ENCODE data around the gene KCNJ10. TPM values are rescaled to one million over a fixed set of nuclear protein-coding genes. Genes with fewer than 3 reads are reported as not detected.

KCNJ10 gene
- total RNA-seq, 4 donors from 2014 or later: 6.5 to 13.5 (median 8.8) TPM

GRCh38 chr1:159981351-159982055 lies 88.5 kb downstream of the KCNJ10 start:
- Histone ChIP-seq H3K4me3 (no peak overlapping the region), H3K4me1 (no peaks in the 10 kb centered on the region), H3K36me3 (no peaks in the 10 kb centered on the region), H3K27me3 (no peaks in the 10 kb centered on the region), H3K9me3 (no peaks in the 10 kb centered on the region), H3K27ac (no peak overlapping the region)
- DNase-seq (ENCODE audit: low spot score in 2 of 2): no peak
- WGBS, 2 donors: 89 to 92% methylated on average over 6 of the region's 6 CpGs
- TF ChIP-seq POLR2A (IDR thresholded peaks at IDR 0.05) (no peak), EP300 (IDR thresholded peaks at IDR 0.05) (no peak), CTCF (IDR thresholded peaks at IDR 0.05) (no peak)

GRCh38 chr1:159980786-159981185 lies 89.2 kb downstream of the KCNJ10 start:
- 96 to 98% methylated on average over 7 of the region's 7 CpGs for WGBS, 2 donors
- Histone ChIP-seq H3K4me1 (no peaks in the 10 kb centered on the region), H3K9me3 (no peaks in the 10 kb centered on the region), H3K4me3 (no peak overlapping the region), H3K36me3 (no peaks in the 10 kb centered on the region), H3K27ac (no peak overlapping the region), H3K27me3 (no peaks in the 10 kb centered on the region)
- no peak for TF ChIP-seq CTCF (IDR thresholded peaks at IDR 0.05)
- TF ChIP-seq POLR2A (IDR thresholded peaks at IDR 0.05): no peak
- no peak for TF ChIP-seq EP300 (IDR thresholded peaks at IDR 0.05)
- DNase-seq (ENCODE audit: low spot score in 2 of 2): no peak

GRCh38 chr1:159980076-159980475 lies 89.9 kb downstream of the KCNJ10 start:
- no peak for DNase-seq (ENCODE audit: low spot score in 2 of 2)
- Histone ChIP-seq H3K36me3 (no peaks in the 10 kb centered on the region), H3K4me3 (no peak overlapping the region), H3K9me3 (no peaks in the 10 kb centered on the region), H3K27ac (no peak overlapping the region), H3K4me1 (no peaks in the 10 kb centered on the region), H3K27me3 (no peaks in the 10 kb centered on the region)
- TF ChIP-seq CTCF (IDR thresholded peaks at IDR 0.05) (no peak), POLR2A (IDR thresholded peaks at IDR 0.05) (no peak), EP300 (IDR thresholded peaks at IDR 0.05) (no peak)
- 67 to 68% methylated on average over 6 of the region's 6 CpGs for WGBS, 2 donors

GRCh38 chr1:159979257-159979656 lies 90.7 kb downstream of the KCNJ10 start:
- TF ChIP-seq EP300 (IDR thresholded peaks at IDR 0.05) (no peak), CTCF (IDR thresholded peaks at IDR 0.05) (no peak), POLR2A (IDR thresholded peaks at IDR 0.05) (no peak)
- H3K27me3 ChIP-seq: no peaks in the 10 kb centered on the region
- no peak overlapping the region for H3K27ac ChIP-seq
- DNase-seq (ENCODE audit: low spot score in 2 of 2): no peak
- H3K36me3 ChIP-seq: no peaks in the 10 kb centered on the region
- no peaks in the 10 kb centered on the region for H3K4me1 ChIP-seq
- no peaks in the 10 kb centered on the region for H3K9me3 ChIP-seq
- H3K4me3 ChIP-seq: no peak overlapping the region
- WGBS, 2 donors: 76 to 81% methylated on average over 3 of the region's 3 CpGs

- H3K9me3 ChIP-seq: no peaks in the 10 kb centered on the region
- no peak overlapping the region for H3K27ac ChIP-seq
- WGBS, 2 donors: 89 to 95% methylated on average over 2 of the region's 2 CpGs
- H3K4me3 ChIP-seq: no peak overlapping the region
- no peaks in the 10 kb centered on the region for H3K4me1 ChIP-seq
- H3K27me3 ChIP-seq: no peaks in the 10 kb centered on the region
- no peak for TF ChIP-seq POLR2A (IDR thresholded peaks at IDR 0.05)
- TF ChIP-seq CTCF (IDR thresholded peaks at IDR 0.05): no peak
- no peak for TF ChIP-seq EP300 (IDR thresholded peaks at IDR 0.05)
- no peaks in the 10 kb centered on the region for H3K36me3 ChIP-seq
- no peak for DNase-seq (ENCODE audit: low spot score in 2 of 2)
These were observed 91.9 kb downstream of the KCNJ10 start for GRCh38 chr1:159978107-159978398.
